ENCODE measurements around the gene PACS2. TPM values are rescaled to one million over a fixed set of nuclear protein-coding genes. Genes with fewer than 3 reads are reported as not detected.
A peak's percentile ranks its signal among the peaks of the same experiment; 100 is the strongest.

PACS2 gene
- total RNA-seq, 2 experiments from 2014 or later, result 57.7 to 61.5 TPM

DNA sequence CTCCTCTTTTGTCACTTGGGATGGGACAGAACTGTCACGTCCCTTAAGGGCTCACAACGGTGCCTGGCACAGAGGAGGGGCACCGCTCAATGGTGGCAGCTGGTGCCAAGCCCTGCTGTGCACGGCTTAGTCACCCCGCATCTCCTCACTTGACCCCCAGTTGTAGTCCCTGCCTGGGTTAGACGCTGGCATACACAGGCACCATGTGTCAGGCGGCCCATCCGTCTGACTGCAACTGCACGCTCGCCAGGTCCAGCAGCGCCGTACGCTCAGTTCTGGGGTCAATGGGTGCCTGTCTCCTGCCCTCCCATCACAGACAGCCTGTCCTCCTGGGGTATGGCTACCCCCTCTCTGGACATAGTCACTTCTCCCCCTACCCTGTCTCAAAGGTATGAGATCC is 1.6 kb upstream of the PACS2 start:
- no peak for ATAC-seq (ENCODE audit: poor library complexity)
- POLR2A ChIA-PET, result interaction anchor here (2.0 to 5.3 kb wide), 4 partner anchors 13 to 65 kb away, joined by 13 to 95 read pairs (median 16); partner anchors contain the start of genes BRF1 and BTBD6

DNA sequence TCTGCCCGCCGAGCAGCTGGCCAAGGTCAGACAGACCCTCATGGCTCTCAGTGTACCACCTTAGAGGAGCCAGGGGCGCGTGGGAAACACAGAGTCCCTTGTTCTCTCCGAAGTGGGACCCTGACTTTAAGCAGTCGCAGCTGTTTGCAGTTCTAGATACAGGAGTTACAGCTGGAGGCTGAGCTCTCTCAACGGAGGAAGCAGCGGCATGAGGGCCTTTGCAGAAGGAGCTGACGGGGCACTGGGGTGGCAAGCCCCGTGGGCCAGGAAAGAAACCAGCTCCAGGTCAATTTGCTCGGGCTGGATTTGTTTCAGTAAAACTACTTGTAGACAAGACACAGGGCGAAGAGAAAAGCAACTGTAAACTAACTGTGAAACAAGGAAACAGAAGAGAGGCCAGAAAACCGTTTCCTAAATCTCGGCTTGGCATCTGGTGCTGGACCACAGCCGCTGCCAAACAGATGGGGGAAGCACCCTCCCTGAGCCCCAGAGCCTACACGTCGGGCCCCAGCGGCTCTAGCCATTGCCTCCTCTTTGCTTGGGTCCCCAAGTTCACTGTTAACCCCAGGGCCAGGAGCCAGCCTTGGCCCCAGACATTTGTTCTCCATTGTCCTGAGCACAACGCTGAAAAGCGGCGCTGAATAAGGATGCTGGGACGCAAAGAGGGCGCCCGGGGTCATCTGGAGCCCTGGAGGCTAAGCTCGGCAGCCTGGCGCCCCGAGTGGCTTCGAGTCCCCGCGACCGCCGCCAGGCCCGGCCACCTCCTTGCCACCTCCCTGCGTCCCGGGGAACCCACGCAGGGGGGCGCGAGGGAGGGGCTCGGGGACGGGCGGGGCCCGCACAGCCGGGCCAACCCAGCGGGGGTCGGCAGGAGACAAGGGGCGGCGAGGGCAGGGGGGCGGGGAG is 914 bp upstream of the PACS2 start:
- DNase-seq (peak in 3 of 14 experiments; percentile 13 to 67 (median 42)), ATAC-seq (ENCODE audit: poor library complexity) (peak; percentile 12)
- H3K9me3 Mint-ChIP-seq, result no peaks in the 10 kb centered on the region
- Histone ChIP-seq H3K4me3 (ENCODE audit: low read length) (peak overlapping the region; percentile 46), H3K4me1 (ENCODE audit: insufficient read depth, low read length) (peaks cover 27% of the 10 kb centered on the region), H3K36me3 (ENCODE audit: insufficient read depth, low read length) (no peaks in the 10 kb centered on the region), H3K27ac (ENCODE audit: low read depth in 1 of 2, low read length in 2 of 2) (peak overlapping the region in 1 of 2 donors; percentile 31), H3K9me3 (ENCODE audit: control insufficient read depth in 1 of 2, insufficient read depth in 1 of 2, low read length in 2 of 2) (no peaks in the 10 kb centered on the region), H3K27me3 (ENCODE audit: control insufficient read depth in 1 of 2, insufficient read depth in 2 of 2, low read length in 2 of 2) (no peaks in the 10 kb centered on the region)
- H3K4me3 Mint-ChIP-seq, result peak overlapping the region; percentile 94
- peaks cover 22% of the 10 kb centered on the region for H3K4me1 Mint-ChIP-seq (ENCODE audit: low read depth)
- H3K27ac Mint-ChIP-seq, result peak overlapping the region; percentile 86
- POLR2A ChIA-PET, result interaction anchor here (1.0 to 5.3 kb wide), 17 partner anchors 8 to 561 kb away, joined by 3 to 95 read pairs (median 5); partner anchors contain the start of genes BRF1, BTBD6, CDCA4 and CLBA1
- peaks cover 5% of the 10 kb centered on the region for H3K36me3 Mint-ChIP-seq (ENCODE audit: low read depth)
- no peaks in the 10 kb centered on the region for H3K27me3 Mint-ChIP-seq
- CTCF ChIA-PET, result interaction anchor here (1.2 to 2.1 kb wide), 4 partner anchors 13 to 176 kb away, joined by 4 to 6 read pairs (median 6); partner anchors contain the start of genes BRF1 and BTBD6
- intact Hi-C loops (cut with DNase I, micrococcal nuclease), result loop anchor here in 1 of 2 experiments (1.0 to 5.0 kb wide), 4 partner anchors 12 to 291 kb away; partner anchors contain the start of genes BRF1, CDCA4, TEDC1 and TMEM121
- TF ChIP-seq, protein P1, sequence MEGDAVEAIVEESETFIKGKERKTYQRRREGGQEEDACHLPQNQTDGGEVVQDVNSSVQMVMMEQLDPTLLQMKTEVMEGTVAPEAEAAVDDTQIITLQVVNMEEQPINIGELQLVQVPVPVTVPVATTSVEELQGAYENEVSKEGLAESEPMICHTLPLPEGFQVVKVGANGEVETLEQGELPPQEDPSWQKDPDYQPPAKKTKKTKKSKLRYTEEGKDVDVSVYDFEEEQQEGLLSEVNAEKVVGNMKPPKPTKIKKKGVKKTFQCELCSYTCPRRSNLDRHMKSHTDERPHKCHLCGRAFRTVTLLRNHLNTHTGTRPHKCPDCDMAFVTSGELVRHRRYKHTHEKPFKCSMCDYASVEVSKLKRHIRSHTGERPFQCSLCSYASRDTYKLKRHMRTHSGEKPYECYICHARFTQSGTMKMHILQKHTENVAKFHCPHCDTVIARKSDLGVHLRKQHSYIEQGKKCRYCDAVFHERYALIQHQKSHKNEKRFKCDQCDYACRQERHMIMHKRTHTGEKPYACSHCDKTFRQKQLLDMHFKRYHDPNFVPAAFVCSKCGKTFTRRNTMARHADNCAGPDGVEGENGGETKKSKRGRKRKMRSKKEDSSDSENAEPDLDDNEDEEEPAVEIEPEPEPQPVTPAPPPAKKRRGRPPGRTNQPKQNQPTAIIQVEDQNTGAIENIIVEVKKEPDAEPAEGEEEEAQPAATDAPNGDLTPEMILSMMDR (IDR thresholded peaks at IDR 0.05), result no peak

More for the DNA sequence above, 1.6 kb upstream of the PACS2 start:
- TF ChIP-seq, protein P1 (IDR thresholded peaks at IDR 0.05), result no peak
- Histone ChIP-seq H3K27me3 (ENCODE audit: control insufficient read depth in 1 of 2, insufficient read depth in 2 of 2, low read length in 2 of 2) (no peaks in the 10 kb centered on the region), H3K9me3 (ENCODE audit: control insufficient read depth in 1 of 2, insufficient read depth in 1 of 2, low read length in 2 of 2) (no peaks in the 10 kb centered on the region), H3K36me3 (ENCODE audit: insufficient read depth, low read length) (no peaks in the 10 kb centered on the region), H3K27ac (ENCODE audit: low read depth in 1 of 2, low read length in 2 of 2) (no peak overlapping the region), H3K4me1 (ENCODE audit: insufficient read depth, low read length) (peaks cover 27% of the 10 kb centered on the region), H3K4me3 (ENCODE audit: low read length) (no peak overlapping the region)
- no peaks in the 10 kb centered on the region for H3K27me3 Mint-ChIP-seq
- H3K4me1 Mint-ChIP-seq (ENCODE audit: low read depth), result peaks cover 22% of the 10 kb centered on the region
- peaks cover 5% of the 10 kb centered on the region for H3K36me3 Mint-ChIP-seq (ENCODE audit: low read depth)
- intact Hi-C loops (cut with DNase I, micrococcal nuclease), result loop anchor here in 1 of 2 experiments (5.0 kb wide), 2 partner anchors 214 to 291 kb away; partner anchors contain the start of genes CDCA4 and TMEM121
- CTCF ChIA-PET, result interaction anchor here (2.1 kb wide), 1 partner anchor 12 kb away, joined by 6 read pairs; the partner anchor contains the start of gene BRF1
- peak overlapping the region; percentile 86 for H3K27ac Mint-ChIP-seq
- peak overlapping the region; percentile 94 for H3K4me3 Mint-ChIP-seq
- DNase-seq, result no peak
- H3K9me3 Mint-ChIP-seq, result no peaks in the 10 kb centered on the region

DNA sequence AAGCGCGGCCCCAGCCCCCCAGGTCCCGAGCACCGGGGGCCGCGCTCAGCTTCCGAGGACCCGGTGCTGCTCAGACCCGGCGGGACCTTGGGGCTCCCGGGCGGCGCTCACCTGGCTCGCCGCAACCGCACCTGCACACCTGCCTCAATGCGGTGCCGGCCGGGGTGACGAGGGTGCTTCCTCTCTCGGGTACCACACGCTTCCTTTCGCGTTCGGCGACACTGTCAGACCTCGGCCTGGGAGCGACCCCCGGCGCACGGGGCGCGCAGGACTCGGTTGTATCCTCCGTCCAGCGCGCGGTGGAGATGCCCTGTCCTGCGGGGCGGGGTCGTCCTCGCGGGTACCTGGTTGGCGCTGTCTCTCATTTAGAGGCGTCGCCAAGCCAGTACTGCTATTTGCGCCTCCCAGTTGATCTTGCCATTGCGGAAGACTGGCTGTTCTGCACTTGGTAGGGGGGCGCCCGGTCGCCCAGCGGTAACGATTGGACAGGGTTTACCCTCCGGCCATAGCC is 718 bp downstream of the PACS2 start:
- TF ChIP-seq, protein P1 (IDR thresholded peaks at IDR 0.05), result no peak
- Mint-ChIP-seq H3K27ac (peak overlapping the region; percentile 88), H3K9me3 (no peaks in the 10 kb centered on the region), H3K27me3 (no peaks in the 10 kb centered on the region), H3K4me1 (ENCODE audit: low read depth) (peaks cover 22% of the 10 kb centered on the region), H3K36me3 (ENCODE audit: low read depth) (peaks cover 5% of the 10 kb centered on the region), H3K4me3 (peak overlapping the region; percentile 95)
- H3K4me3 ChIP-seq (ENCODE audit: low read length), result peak overlapping the region; percentile 61
- intact Hi-C loops (cut with DNase I, micrococcal nuclease), result loop anchor here (1.0 to 2.0 kb wide), 2 partner anchors 14 to 176 kb away; partner anchors contain the start of genes BRF1 (in 1 of the 2) and TEDC1 (in 1 of the 2)
- POLR2A ChIA-PET, result interaction anchor here (0.8 to 5.3 kb wide), 12 partner anchors 10 to 175 kb away, joined by 3 to 95 read pairs (median 6); partner anchors contain the start of genes BRF1, BTBD6, NUDT14 and TEDC1
- no peaks in the 10 kb centered on the region for H3K36me3 ChIP-seq (ENCODE audit: insufficient read depth, low read length)
- no peaks in the 10 kb centered on the region for H3K27me3 ChIP-seq (ENCODE audit: control insufficient read depth in 1 of 2, insufficient read depth in 2 of 2, low read length in 2 of 2)
- DNase-seq, result peak; percentile 33 to 84 (median 58)
- no peaks in the 10 kb centered on the region for H3K9me3 ChIP-seq (ENCODE audit: control insufficient read depth in 1 of 2, insufficient read depth in 1 of 2, low read length in 2 of 2)
- H3K4me1 ChIP-seq (ENCODE audit: insufficient read depth, low read length), result peaks cover 27% of the 10 kb centered on the region
- no peak overlapping the region for H3K27ac ChIP-seq (ENCODE audit: low read depth in 1 of 2, low read length in 2 of 2)
- CTCF ChIA-PET, result interaction anchor here (1.2 to 1.6 kb wide), 3 partner anchors 13 to 175 kb away, joined by 3 to 6 read pairs (median 4); partner anchors contain the start of gene BTBD6
- ATAC-seq (ENCODE audit: poor library complexity), result peak; percentile 63

All from CD4-positive, alpha-beta T cell (primary cell).